Gastroesophageal sphincter (tissue), 3 donors: ENCODE data around the gene TMEM145.

Source experiments
- POLR2AphosphoS5 ChIP-seq: sonication (generic); formaldehyde crosslinking; IDR thresholded peaks from one replicate; pipeline ENCODE4 v1.6.1; 2017; ENCODE audit warnings: antibody characterized with exemption
- TF ChIP-seq, protein P1 (sequence below), 4 experiments: fragments of 200-600 bp in 2 of 4; fragments of 450-650 bp in 2 of 4; sonication (generic) in 1 of 4; IDR thresholded peaks; one replicate each; pipeline ENCODE4 v1.5.1; 2017 to 2019; ENCODE audit warnings: antibody characterized with exemption in 4 of 4, mild to moderate bottlenecking in 2 of 4, moderate library complexity in 2 of 4

DNA sequence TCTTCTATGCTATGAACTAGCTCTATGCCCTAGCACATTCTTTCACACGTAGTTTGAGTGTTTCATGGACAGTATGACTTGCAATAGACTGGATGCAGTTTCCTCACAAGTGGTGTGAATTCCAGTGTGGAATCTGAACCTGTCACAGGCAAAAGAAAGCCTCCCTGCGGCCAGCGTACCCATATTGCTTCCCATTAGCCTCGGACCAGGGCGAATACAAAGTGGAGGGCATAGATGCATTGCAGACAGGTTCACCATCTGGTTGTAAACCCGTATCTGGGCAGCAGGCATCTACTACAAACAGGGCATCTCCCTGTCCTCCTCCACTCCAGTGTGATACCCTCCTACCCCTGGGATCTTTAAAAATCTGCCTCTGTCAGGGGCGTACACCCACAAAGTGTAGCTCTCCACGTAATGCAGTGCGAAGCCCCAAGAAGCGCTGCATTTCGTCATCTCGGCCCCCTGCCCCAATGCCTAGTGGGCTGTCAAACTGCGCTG lies 45.4 kb upstream of the TMEM145 start:
- TF ChIP-seq, protein P1, sequence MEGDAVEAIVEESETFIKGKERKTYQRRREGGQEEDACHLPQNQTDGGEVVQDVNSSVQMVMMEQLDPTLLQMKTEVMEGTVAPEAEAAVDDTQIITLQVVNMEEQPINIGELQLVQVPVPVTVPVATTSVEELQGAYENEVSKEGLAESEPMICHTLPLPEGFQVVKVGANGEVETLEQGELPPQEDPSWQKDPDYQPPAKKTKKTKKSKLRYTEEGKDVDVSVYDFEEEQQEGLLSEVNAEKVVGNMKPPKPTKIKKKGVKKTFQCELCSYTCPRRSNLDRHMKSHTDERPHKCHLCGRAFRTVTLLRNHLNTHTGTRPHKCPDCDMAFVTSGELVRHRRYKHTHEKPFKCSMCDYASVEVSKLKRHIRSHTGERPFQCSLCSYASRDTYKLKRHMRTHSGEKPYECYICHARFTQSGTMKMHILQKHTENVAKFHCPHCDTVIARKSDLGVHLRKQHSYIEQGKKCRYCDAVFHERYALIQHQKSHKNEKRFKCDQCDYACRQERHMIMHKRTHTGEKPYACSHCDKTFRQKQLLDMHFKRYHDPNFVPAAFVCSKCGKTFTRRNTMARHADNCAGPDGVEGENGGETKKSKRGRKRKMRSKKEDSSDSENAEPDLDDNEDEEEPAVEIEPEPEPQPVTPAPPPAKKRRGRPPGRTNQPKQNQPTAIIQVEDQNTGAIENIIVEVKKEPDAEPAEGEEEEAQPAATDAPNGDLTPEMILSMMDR (IDR thresholded peaks at IDR 0.05): no peak
- no peak for TF ChIP-seq POLR2AphosphoS5
